Measurements from ENCODE around the gene BCAS3.

Gene BCAS3

DNA sequence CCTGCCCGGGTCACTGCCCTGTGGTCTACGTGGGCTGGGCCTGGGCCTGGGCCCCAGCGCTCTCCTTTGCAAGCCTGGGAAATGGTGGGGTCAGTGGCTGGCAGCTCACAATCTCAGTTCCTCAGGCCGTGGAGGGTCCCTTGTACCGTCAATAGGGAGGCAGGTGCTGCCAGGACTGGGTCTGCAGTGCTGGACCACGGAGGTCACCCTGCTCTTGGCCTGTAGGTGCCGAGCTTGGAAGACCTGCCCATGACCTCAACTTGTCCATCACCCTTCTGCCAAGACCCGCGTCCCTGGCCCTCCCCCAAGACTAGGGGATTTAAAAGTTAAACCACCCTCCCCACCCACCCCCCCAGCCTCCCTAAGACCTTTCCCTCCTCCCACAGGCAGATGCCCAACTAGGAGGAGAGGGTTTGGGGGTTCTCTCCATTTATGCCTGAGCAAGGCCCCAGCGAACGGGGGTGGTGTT is 724.5 kb downstream of the BCAS3 start:
- Histone ChIP-seq H3K4me1 (peaks cover 12% of the 10 kb centered on the region), H3K27me3 (no peaks in the 10 kb centered on the region), H3K9me3 (no peaks in the 10 kb centered on the region), H3K36me3 (peaks cover 76% of the 10 kb centered on the region), H3K4me3 (ENCODE audit: low read depth, low read length) (peak overlapping the region; percentile 96)
- TF ChIP-seq, protein P1, sequence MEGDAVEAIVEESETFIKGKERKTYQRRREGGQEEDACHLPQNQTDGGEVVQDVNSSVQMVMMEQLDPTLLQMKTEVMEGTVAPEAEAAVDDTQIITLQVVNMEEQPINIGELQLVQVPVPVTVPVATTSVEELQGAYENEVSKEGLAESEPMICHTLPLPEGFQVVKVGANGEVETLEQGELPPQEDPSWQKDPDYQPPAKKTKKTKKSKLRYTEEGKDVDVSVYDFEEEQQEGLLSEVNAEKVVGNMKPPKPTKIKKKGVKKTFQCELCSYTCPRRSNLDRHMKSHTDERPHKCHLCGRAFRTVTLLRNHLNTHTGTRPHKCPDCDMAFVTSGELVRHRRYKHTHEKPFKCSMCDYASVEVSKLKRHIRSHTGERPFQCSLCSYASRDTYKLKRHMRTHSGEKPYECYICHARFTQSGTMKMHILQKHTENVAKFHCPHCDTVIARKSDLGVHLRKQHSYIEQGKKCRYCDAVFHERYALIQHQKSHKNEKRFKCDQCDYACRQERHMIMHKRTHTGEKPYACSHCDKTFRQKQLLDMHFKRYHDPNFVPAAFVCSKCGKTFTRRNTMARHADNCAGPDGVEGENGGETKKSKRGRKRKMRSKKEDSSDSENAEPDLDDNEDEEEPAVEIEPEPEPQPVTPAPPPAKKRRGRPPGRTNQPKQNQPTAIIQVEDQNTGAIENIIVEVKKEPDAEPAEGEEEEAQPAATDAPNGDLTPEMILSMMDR (IDR thresholded peaks at IDR 0.05; ENCODE audit: low read depth, low read length) = no peak
- peak; percentile 12 for DNase-seq

DNA sequence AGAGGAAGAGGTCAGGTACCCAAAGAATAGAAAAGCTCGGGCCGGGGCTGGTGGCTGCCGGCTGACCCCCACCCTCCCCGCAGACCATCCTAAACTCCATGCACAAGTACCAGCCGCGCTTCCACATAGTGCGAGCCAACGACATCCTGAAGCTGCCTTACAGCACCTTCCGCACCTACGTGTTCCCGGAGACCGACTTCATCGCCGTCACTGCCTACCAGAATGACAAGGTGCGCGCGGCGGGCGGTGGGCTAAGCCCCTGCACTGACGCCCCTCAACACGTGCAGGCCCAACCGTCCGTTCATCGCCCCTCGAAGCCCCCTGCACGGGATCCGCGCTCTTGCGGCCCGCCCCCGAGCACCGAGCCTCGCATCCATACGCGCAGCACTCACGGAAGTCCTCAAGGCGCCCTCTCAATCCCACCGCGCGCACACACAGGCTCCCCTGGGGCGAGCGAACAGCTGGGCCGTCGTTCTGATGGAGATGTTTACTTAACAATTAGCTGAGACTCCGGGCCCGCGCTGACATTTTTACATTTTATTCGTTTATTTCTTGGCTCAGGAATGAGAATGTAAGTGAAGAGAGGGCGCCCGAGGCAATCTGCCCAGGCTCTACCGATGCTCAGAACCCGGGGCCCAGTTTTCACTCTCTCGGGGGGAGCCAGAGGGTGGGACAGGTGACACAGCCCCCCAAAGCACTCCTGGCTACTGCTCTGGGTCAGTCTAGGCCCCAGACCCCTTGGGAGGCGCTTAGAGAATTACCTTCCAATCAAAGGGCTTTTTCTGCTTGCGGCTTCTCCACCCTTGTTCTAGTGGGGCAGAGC is 725.5 kb downstream of the BCAS3 start:
- no peaks in the 10 kb centered on the region for H3K27me3 ChIP-seq
- DNase-seq = peak; percentile 54
- TF ChIP-seq, protein P1 (IDR thresholded peaks at IDR 0.05; ENCODE audit: low read depth, low read length) = no peak
- H3K4me3 ChIP-seq (ENCODE audit: low read depth, low read length) = peak overlapping the region; percentile 96
- peaks cover 12% of the 10 kb centered on the region for H3K4me1 ChIP-seq
- H3K36me3 ChIP-seq = peaks cover 79% of the 10 kb centered on the region
- no peaks in the 10 kb centered on the region for H3K9me3 ChIP-seq

DNA sequence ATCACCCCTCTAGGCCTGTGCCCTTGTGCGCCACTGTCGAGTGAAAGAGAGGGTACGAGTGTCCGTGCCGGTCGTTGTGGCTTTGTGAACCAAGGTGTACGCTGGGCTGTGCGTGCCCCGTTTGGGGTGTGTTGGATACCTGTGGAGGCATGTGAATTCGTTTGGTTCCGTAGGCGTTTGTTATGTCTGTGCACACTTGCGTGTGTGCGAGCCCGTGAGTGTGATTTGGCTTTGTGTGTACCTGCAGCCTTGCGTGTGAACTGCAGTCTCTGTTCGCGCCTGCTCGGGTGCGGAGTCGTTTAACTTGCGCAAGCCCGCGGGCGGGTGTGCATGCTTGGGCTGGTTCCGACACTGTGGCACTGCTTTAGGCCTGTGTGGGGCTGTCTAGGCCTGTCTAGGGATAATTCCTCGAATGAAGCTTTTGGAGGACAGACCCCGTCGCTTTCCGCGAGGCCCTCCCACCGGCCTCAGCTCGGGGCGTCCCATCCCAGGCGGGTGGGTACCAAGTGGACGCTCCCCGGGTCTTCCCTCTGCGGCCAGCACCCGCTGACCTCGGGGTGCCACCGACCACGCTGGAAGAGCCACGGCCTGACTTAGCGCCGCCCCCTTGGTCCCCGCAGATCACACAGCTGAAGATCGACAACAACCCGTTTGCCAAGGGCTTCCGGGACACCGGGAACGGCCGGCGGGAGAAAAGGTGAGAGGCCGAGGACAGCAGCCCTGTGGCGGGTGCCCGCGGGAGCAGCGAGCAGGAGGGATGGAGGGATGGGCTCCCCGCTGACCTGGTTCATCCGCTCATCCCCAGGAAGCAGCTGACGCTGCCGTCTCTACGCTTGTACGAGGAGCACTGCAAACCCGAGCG is 726.4 kb downstream of the BCAS3 start:
- peaks cover 81% of the 10 kb centered on the region for H3K36me3 ChIP-seq
- peaks cover 12% of the 10 kb centered on the region for H3K4me1 ChIP-seq
- TF ChIP-seq, protein P1 (IDR thresholded peaks at IDR 0.05; ENCODE audit: low read depth, low read length) = no peak
- DNase-seq = peak; percentile 10
- no peaks in the 10 kb centered on the region for H3K27me3 ChIP-seq
- peak overlapping the region; percentile 96 for H3K4me3 ChIP-seq (ENCODE audit: low read depth, low read length)
- H3K9me3 ChIP-seq = no peaks in the 10 kb centered on the region

DNA sequence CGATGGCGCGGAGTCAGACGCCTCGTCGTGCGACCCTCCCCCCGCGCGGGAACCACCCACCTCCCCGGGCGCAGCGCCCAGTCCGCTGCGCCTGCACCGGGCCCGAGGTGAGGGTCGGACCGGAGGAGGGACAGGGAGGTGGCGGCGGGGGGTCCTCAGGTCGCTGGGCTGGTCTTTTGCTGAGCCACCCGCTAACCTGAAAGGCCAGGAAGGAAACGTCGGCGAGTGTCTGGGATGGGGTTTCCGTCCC is 726.9 kb downstream of the BCAS3 start:
- no peak for DNase-seq
- H3K9me3 ChIP-seq = no peaks in the 10 kb centered on the region
- H3K36me3 ChIP-seq = peaks cover 78% of the 10 kb centered on the region
- H3K4me3 ChIP-seq (ENCODE audit: low read depth, low read length) = no peak overlapping the region
- TF ChIP-seq, protein P1 (IDR thresholded peaks at IDR 0.05; ENCODE audit: low read depth, low read length) = no peak
- peaks cover 12% of the 10 kb centered on the region for H3K4me1 ChIP-seq
- H3K27me3 ChIP-seq = no peaks in the 10 kb centered on the region

DNA sequence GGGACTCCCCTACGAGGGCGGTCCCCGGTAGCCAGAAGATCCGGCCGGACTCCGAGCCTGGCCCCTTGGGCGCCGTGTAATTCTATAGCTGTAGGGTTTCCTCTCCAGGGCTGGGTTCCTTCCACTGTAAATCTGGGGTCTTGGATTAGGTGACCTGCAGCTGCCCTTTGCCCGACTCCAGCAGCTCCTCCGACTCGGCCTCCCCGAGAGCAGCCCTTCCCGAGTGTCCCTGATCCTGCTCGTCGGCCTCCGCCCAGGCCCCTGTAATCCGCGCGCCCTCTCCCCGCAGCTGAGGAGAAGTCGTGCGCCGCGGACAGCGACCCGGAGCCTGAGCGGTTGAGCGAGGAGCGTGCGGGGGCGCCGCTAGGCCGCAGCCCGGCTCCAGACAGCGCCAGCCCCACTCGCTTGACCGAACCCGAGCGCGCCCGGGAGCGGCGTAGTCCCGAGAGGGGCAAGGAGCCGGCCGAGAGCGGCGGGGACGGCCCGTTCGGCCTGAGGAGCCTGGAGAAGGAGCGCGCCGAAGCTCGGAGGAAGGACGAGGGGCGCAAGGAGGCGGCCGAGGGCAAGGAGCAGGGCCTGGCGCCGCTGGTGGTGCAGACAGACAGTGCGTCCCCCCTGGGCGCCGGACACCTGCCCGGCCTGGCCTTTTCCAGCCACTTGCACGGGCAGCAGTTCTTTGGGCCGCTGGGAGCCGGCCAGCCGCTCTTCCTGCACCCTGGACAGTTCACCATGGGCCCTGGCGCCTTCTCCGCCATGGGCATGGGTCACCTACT is 727.4 kb downstream of the BCAS3 start:
- no peak overlapping the region for H3K4me3 ChIP-seq (ENCODE audit: low read depth, low read length)
- peaks cover 78% of the 10 kb centered on the region for H3K36me3 ChIP-seq
- peaks cover 12% of the 10 kb centered on the region for H3K4me1 ChIP-seq
- TF ChIP-seq, protein P1 (IDR thresholded peaks at IDR 0.05; ENCODE audit: low read depth, low read length) = no peak
- H3K27me3 ChIP-seq = no peaks in the 10 kb centered on the region
- DNase-seq = peak; percentile 11
- no peaks in the 10 kb centered on the region for H3K9me3 ChIP-seq
